GM12801 (cell line): ENCODE data around the gene SORL1-AS1.

Source experiments
- TF ChIP-seq, protein P1 (sequence below): IDR thresholded peaks from one replicate; pipeline ENCODE4 v1.5.1; 2011; ENCODE audit warnings: control low read depth; ENCODE audit not compliant: insufficient read length; ENCODE audit errors: extremely low read depth

Gene SORL1-AS1

DNA sequence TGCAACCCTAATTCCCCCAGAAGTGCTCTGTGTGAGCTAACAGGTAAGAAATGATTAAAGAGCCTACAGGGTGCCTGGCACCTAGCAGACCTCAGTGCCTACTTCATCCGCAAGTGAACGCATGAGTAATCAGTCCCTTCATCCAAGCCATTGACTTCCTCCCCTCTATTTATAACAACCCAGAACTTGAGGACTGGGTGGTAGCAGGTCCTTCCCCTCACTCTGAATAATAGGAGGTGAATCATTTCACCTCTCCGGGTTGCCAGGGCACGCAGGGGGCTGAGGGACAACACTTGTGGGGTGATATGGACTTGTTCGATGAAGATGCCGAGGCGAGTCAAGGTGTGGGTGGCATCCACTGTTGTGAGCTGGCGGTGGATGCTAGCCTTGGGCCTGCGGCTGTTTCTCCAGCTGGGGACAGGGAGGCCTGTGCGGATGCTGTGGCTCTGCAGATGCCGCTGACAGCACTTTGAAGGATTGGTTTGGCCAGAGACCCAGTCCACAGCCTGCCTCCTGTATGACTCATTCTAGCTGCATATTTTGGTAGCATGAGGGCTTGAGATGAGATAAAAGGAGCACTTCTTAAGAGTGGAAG is 11.7 kb upstream of the SORL1-AS1 start:
- TF ChIP-seq, protein P1, sequence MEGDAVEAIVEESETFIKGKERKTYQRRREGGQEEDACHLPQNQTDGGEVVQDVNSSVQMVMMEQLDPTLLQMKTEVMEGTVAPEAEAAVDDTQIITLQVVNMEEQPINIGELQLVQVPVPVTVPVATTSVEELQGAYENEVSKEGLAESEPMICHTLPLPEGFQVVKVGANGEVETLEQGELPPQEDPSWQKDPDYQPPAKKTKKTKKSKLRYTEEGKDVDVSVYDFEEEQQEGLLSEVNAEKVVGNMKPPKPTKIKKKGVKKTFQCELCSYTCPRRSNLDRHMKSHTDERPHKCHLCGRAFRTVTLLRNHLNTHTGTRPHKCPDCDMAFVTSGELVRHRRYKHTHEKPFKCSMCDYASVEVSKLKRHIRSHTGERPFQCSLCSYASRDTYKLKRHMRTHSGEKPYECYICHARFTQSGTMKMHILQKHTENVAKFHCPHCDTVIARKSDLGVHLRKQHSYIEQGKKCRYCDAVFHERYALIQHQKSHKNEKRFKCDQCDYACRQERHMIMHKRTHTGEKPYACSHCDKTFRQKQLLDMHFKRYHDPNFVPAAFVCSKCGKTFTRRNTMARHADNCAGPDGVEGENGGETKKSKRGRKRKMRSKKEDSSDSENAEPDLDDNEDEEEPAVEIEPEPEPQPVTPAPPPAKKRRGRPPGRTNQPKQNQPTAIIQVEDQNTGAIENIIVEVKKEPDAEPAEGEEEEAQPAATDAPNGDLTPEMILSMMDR = no peak

DNA sequence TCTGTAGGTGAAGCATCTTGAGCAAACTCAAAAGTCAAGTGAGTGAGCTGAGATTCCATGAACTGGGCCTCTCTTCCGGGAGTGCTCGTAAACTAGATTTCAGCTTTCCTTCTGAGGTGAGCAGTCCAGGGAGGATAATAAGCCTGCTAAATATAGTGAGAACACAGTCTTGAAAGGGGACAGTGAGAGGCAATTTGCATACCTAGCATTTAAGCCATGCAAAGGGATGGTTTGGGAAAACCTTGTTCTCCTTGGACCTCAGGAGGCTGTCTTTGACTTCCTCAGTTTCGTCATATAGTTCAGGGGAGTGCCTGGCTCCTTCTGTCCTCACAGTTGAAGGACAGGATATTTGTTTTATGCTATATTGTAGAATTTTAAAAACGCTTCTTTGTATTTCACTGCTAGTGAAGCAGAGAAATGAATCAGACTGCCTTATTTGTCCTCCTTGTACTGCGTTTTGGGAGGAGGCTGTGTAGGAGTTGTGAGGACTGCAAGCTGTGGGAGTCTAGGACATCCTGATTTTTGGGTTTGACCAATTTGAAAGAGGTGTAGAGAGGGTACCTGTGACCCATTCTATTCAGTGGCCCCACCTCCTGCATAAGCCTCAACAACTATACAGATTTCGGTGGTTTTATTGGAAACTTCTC is 11.0 kb upstream of the SORL1-AS1 start:
- TF ChIP-seq, protein P1 = no peak

DNA sequence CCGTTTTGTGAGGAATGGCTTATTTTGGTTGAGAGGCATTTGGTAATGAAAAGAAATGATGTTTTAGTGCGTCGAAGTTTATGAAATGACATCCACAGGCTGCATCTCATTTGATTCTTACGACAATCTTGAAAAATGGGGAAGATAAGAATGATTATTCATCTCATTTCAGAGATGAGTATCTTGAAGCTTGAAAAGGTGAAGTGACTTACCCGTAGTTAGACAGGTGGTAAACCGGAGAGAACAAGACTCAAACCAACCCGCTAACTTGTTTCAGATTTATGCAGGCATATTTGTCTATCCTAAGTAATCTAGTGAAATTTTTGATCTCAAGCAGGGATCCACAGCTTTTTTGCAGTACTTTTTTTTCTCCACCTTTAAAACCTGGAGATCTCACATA is 9.1 kb upstream of the SORL1-AS1 start:
- TF ChIP-seq, protein P1 = no peak

DNA sequence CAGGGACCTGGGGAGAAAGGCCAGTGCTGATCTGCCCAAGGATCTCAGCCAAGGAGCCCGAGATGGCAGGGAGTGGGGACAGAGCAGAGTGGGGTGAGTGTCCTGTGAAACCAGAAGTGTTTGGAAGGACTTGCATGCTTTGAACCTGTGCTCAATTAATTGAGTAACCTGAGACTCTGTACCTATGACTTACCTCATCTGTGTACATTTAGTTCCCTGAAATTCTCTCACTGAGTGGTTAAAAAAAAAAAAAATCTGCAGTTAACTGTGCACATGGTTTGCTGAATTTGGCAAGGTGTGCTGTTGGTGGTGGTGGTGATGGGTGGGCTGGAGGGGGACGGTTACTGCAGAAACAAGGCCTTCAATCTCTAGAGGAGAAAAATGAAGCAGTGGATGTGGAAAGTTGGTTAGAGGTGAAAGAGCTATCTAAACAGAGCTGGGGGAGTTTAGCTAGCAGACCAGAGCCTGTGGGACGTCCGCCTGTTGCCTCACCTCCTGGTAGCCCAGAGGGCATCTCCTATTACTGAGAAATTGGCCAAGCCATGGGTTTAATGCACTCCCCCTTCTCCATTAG is 8.3 kb upstream of the SORL1-AS1 start:
- TF ChIP-seq, protein P1 = no peak

DNA sequence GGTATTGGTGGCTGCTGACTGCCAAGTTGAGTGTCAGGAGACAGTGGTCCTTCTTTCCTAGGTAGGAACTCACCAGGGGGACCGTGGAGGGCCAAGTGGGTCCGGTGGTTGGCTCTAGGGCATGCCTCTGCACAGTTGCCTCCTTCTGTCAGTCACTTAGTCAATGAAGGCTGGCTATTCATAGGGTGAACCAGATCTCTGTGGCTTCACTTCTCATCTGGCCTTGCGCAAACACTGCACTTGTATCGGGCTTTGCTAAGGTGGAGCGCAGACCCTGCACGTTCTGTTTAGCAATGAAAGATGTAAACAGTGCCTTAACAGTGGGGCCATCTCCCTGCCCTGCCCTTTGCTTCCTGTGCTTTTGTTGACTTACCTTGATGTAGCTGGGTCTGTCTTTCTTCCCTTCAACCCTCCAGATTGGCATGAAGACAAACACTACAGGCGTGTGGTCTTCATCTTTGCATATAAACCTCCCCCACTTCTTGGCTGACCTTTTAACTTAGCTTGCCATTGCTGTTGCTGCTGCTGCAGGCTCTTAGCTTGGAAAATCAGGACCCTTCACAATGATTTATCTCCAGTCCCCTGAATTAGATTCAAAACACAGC is 6.7 kb upstream of the SORL1-AS1 start:
- TF ChIP-seq, protein P1 = no peak

DNA sequence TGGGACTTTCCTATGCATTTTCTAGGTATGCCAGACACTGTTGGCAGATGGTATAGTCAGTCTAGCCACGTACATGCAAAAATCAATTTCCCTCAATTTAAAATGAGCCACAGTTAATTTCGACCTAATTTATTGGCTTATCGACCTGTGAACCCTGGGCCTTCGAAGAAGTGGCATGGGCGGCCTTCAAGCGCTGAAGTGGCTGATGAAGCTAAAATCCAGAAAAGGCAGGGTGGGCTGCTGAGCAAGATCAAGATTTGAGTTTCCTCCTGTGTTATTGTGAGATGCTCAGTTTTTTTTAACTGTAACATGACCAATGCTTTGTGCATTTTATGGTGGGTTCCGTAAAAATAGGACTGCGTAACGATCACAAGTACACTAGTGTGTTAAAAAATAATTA is 5.8 kb upstream of the SORL1-AS1 start:
- TF ChIP-seq, protein P1 = no peak

DNA sequence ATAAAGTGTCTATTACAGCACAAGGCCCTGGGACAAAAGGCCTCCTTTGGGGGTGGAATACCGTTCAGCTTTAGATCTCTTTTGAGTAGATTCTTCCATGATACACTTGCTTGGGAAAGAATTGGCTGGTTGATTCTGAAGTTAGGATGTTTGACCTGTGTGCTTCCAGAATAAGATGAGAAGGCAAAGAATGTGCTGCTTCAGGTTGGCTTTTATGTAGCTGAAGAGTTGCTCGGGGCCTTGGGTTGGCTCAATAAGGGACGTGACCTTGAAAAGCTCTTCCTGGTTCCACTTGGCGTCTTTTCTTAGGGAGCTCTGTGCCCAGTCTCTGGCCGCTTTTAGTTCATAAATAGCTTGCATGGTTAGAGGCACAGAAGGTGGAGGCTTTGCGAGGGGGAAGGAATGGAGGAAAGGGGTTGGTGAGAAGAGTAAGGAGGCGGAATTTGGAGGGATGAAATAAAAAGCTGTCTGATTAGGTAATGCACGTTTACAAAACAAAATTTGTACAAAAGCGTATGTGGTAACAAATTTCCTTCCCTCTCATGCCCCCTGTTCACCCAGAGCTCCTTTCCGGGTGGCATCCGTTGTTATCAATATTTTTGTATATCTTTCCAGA is 4.2 kb upstream of the SORL1-AS1 start:
- TF ChIP-seq, protein P1 = no peak
